Measurements from ENCODE around the gene IL37. TPM values are rescaled to one million over a fixed set of nuclear protein-coding genes. Genes with fewer than 3 reads are reported as not detected.

The IL37 gene
- total and polyA plus RNA-seq, 4 donors: 1.4 TPM; not detected in 3

- Histone ChIP-seq H3K9ac (ENCODE audit: insufficient read depth in 1 of 2, low read length in 2 of 2) (no peak overlapping the region), H3K27me3 (ENCODE audit: control insufficient read depth in 3 of 3, insufficient read depth in 3 of 3, low read length in 2 of 3) (no peaks in the 10 kb centered on the region), H3K9me3 (ENCODE audit: control insufficient read depth in 4 of 4, insufficient read depth in 3 of 4, low read length in 3 of 4) (no peaks in the 10 kb centered on the region), H3K4me1 (ENCODE audit: control insufficient read depth in 5 of 5, insufficient read depth in 5 of 5, low read length in 5 of 5) (peaks cover 0 to 3% (median 0%) of the 10 kb centered on the region in 5 donors), H3K4me3 (no peak overlapping the region), H3K36me3 (ENCODE audit: control insufficient read depth in 4 of 4, insufficient read depth in 4 of 4, low read length in 4 of 4) (no peaks in the 10 kb centered on the region), H3K27ac (ENCODE audit: low read depth in 1 of 2, low read length in 1 of 2) (no peak overlapping the region)
- no peak for ATAC-seq (ENCODE audit: insufficient read depth, low FRiP score)
- DNase-seq: no peak
- TF ChIP-seq CTCF (IDR thresholded peaks at IDR 0.05; ENCODE audit: control extremely low read depth, extremely low read depth): no peak
- WGBS, 2 donors: 75 to 96% methylated on average over 2 of the region's 2 CpGs
Observed at GRCh38 chr2:112936927-112937232, 25.9 kb downstream of the IL37 start.

GRCh38 chr2:112938904-112939303, 27.9 kb downstream of the IL37 start:
- Histone ChIP-seq H3K27me3 (ENCODE audit: control insufficient read depth in 3 of 3, insufficient read depth in 3 of 3, low read length in 2 of 3) (no peaks in the 10 kb centered on the region), H3K4me3 (no peak overlapping the region), H3K27ac (ENCODE audit: low read depth in 1 of 2, low read length in 1 of 2) (no peak overlapping the region), H3K9ac (ENCODE audit: insufficient read depth in 1 of 2, low read length in 2 of 2) (no peak overlapping the region), H3K4me1 (ENCODE audit: control insufficient read depth in 5 of 5, insufficient read depth in 5 of 5, low read length in 5 of 5) (peaks cover 0 to 4% (median 0%) of the 10 kb centered on the region in 5 donors), H3K9me3 (ENCODE audit: control insufficient read depth in 4 of 4, insufficient read depth in 3 of 4, low read length in 3 of 4) (no peaks in the 10 kb centered on the region), H3K36me3 (ENCODE audit: control insufficient read depth in 4 of 4, insufficient read depth in 4 of 4, low read length in 4 of 4) (no peaks in the 10 kb centered on the region)
- 62 to 69% methylated on average over 5 of the region's 5 CpGs for WGBS, 2 donors
- no peak for ATAC-seq (ENCODE audit: insufficient read depth, low FRiP score)
- TF ChIP-seq CTCF (IDR thresholded peaks at IDR 0.05; ENCODE audit: control extremely low read depth, extremely low read depth): no peak
- DNase-seq: no peak

- Histone ChIP-seq H3K36me3 (ENCODE audit: control insufficient read depth in 4 of 4, insufficient read depth in 4 of 4, low read length in 4 of 4) (no peaks in the 10 kb centered on the region), H3K4me1 (ENCODE audit: control insufficient read depth in 5 of 5, insufficient read depth in 5 of 5, low read length in 5 of 5) (peaks cover 0 to 4% (median 0%) of the 10 kb centered on the region in 5 donors), H3K9me3 (ENCODE audit: control insufficient read depth in 4 of 4, insufficient read depth in 3 of 4, low read length in 3 of 4) (no peaks in the 10 kb centered on the region), H3K27ac (ENCODE audit: low read depth in 1 of 2, low read length in 1 of 2) (no peak overlapping the region), H3K4me3 (no peak overlapping the region), H3K27me3 (ENCODE audit: control insufficient read depth in 3 of 3, insufficient read depth in 3 of 3, low read length in 2 of 3) (no peaks in the 10 kb centered on the region), H3K9ac (ENCODE audit: insufficient read depth in 1 of 2, low read length in 2 of 2) (no peak overlapping the region)
- TF ChIP-seq CTCF (IDR thresholded peaks at IDR 0.05; ENCODE audit: control extremely low read depth, extremely low read depth): no peak
- DNase-seq: no peak
- 89 to 97% methylated on average over 5 of the region's 5 CpGs for WGBS, 2 donors
- ATAC-seq (ENCODE audit: insufficient read depth, low FRiP score): no peak
Observed at GRCh38 chr2:112939425-112939824, 28.5 kb downstream of the IL37 start.

GRCh38 chr2:112940859-112941625, 30.1 kb downstream of the IL37 start:
- ATAC-seq (ENCODE audit: insufficient read depth, low FRiP score) (no peak), DNase-seq (no peak)
- H3K27me3 ChIP-seq (ENCODE audit: control insufficient read depth in 3 of 3, insufficient read depth in 3 of 3, low read length in 2 of 3): no peaks in the 10 kb centered on the region
- H3K4me3 ChIP-seq: no peak overlapping the region
- peaks cover 0 to 4% (median 0%) of the 10 kb centered on the region in 5 donors for H3K4me1 ChIP-seq (ENCODE audit: control insufficient read depth in 5 of 5, insufficient read depth in 5 of 5, low read length in 5 of 5)
- H3K9me3 ChIP-seq (ENCODE audit: control insufficient read depth in 4 of 4, insufficient read depth in 3 of 4, low read length in 3 of 4): peaks cover 0 to 2% (median 0%) of the 10 kb centered on the region in 4 donors
- TF ChIP-seq CTCF (IDR thresholded peaks at IDR 0.05; ENCODE audit: control extremely low read depth, extremely low read depth): no peak
- no peak overlapping the region for H3K9ac ChIP-seq (ENCODE audit: insufficient read depth in 1 of 2, low read length in 2 of 2)
- 66 to 74% methylated on average over 3 of the region's 3 CpGs for WGBS, 2 donors
- no peak overlapping the region for H3K27ac ChIP-seq (ENCODE audit: low read depth in 1 of 2, low read length in 1 of 2)
- no peaks in the 10 kb centered on the region for H3K36me3 ChIP-seq (ENCODE audit: control insufficient read depth in 4 of 4, insufficient read depth in 4 of 4, low read length in 4 of 4)
